GM12892 (cell line): ENCODE results near the gene SLC16A1.
"Not testable (repeated sequence)": the region's sequence is repeated elsewhere in the genome, so short reads cannot be mapped to it uniquely, and the experiment has no call there.

Source experiments
- DNase-seq: peaks from one replicate; pipeline ENCODE4 v3.0.0; 2011; ENCODE audit not compliant: insufficient read length
- FAIRE-seq: peaks from 2 replicates; lab custom pipeline; 2011; peaks lifted over from hg19 to GRCh38; lab: Jason Lieb, UNC
- POLR2A ChIP-seq: IDR thresholded peaks from 2 replicates; pipeline ENCODE4 v1.6.1; 2011; ENCODE audit warnings: low read depth, low read length, control low read depth
- POLR2AphosphoS5 ChIP-seq: IDR thresholded peaks from 2 replicates; pipeline ENCODE4 v1.6.1; 2011; ENCODE audit warnings: low read depth, low read length, control low read depth
- TAF1 ChIP-seq: IDR thresholded peaks from 2 replicates; pipeline ENCODE4 v1.6.1; 2011; ENCODE audit warnings: low read depth, mild to moderate bottlenecking, control low read depth, low read length, borderline replicate concordance

SLC16A1 gene

GRCh38 chr1:112985123-112985522 is 29.1 kb upstream of the SLC16A1 start:
- DNase-seq, result no peak
- no peak for FAIRE-seq
- TF ChIP-seq POLR2A (no peak), TAF1 (no peak), POLR2AphosphoS5 (no peak)

- no peak for DNase-seq
- peak; percentile 36 for FAIRE-seq
- no peak for TF ChIP-seq POLR2A
Observed at GRCh38 chr1:112983537-112984131, 27.6 kb upstream of the SLC16A1 start.

GRCh38 chr1:112982853-112983536 is 27.0 kb upstream of the SLC16A1 start:
- no peak for DNase-seq
- TF ChIP-seq POLR2A (no peak), TAF1 (no peak), POLR2AphosphoS5 (no peak)
- FAIRE-seq, result peak; percentile 60

GRCh38 chr1:112982328-112982727 is 26.3 kb upstream of the SLC16A1 start:
- DNase-seq (no peak), FAIRE-seq (no peak)
- TF ChIP-seq POLR2A, result no peak
- TF ChIP-seq TAF1, result no peak
- TF ChIP-seq POLR2AphosphoS5, result no peak

- not testable (repeated sequence) for DNase-seq, FAIRE-seq
Observed at GRCh38 chr1:112981834-112982233, 25.8 kb upstream of the SLC16A1 start.

- FAIRE-seq, result no peak
- TF ChIP-seq POLR2A, result no peak
- TF ChIP-seq TAF1, result no peak
- TF ChIP-seq POLR2AphosphoS5, result no peak
- no peak for DNase-seq
Observed at GRCh38 chr1:112981426-112981825, 25.4 kb upstream of the SLC16A1 start.

GRCh38 chr1:112975336-112975735 is 19.3 kb upstream of the SLC16A1 start:
- DNase-seq, result no peak
- TF ChIP-seq POLR2A (no peak), TAF1 (no peak), POLR2AphosphoS5 (no peak)
- FAIRE-seq, result no peak

GRCh38 chr1:112974646-112975045 is 18.6 kb upstream of the SLC16A1 start:
- no peak for TF ChIP-seq TAF1
- TF ChIP-seq POLR2AphosphoS5, result no peak
- no peak for TF ChIP-seq POLR2A
- no peak for FAIRE-seq
- no peak for DNase-seq

- TF ChIP-seq POLR2AphosphoS5 (no peak), TAF1 (no peak), POLR2A (no peak)
- no peak for FAIRE-seq
- no peak for DNase-seq
Observed at GRCh38 chr1:112973788-112974187, 17.8 kb upstream of the SLC16A1 start.

- no peak for DNase-seq
- no peak for TF ChIP-seq POLR2A
- TF ChIP-seq TAF1, result no peak
- no peak for TF ChIP-seq POLR2AphosphoS5
- no peak for FAIRE-seq
Observed at GRCh38 chr1:112971006-112971405, 15.0 kb upstream of the SLC16A1 start.

GRCh38 chr1:112964347-112964746 is 8.4 kb upstream of the SLC16A1 start:
- FAIRE-seq, result no peak
- DNase-seq, result no peak
- no peak for TF ChIP-seq POLR2A
- no peak for TF ChIP-seq POLR2AphosphoS5
- TF ChIP-seq TAF1, result no peak

GRCh38 chr1:112961072-112961471 is 5.1 kb upstream of the SLC16A1 start:
- TF ChIP-seq TAF1 (no peak), POLR2AphosphoS5 (no peak), POLR2A (no peak)
- FAIRE-seq (no peak), DNase-seq (no peak)
